Dermis blood vessel endothelial cell (primary cell): ENCODE data around the gene C6orf47. TPM values are rescaled to one million over a fixed set of nuclear protein-coding genes. Genes with fewer than 3 reads are reported as not detected.

Experiments used
- DNase-seq: peaks from one replicate; pipeline ENCODE4 v3.0.0; 2010
- total RNA-seq: library from RNA; depleted of rRNA; stranded (reverse); fragments of >200 nt; gene quantifications from 2 replicates; pipeline ENCODE4 v1.2.3, GENCODE V29; 2014

Gene C6orf47
- total RNA-seq, 1 donor from 2014 or later, result 28.6 TPM

- DNase-seq, result peak; percentile 50
Observed at GRCh38 chr6:31659649-31660380, 763 bp downstream of the C6orf47 start.

GRCh38 chr6:31658983-31659648 is 1.5 kb downstream of the C6orf47 start:
- DNase-seq, result no peak

GRCh38 chr6:31658158-31658688 is 2.4 kb downstream of the C6orf47 start:
- no peak for DNase-seq

- no peak for DNase-seq
Observed at GRCh38 chr6:31657406-31658157, 3.0 kb downstream of the C6orf47 start.

- DNase-seq, result no peak
Observed at GRCh38 chr6:31655349-31656237, 5.0 kb downstream of the C6orf47 start, which contains the start of gene APOM. Gene APOM, plus strand, starts transcription at chr6:31655894. Its CDS starts 73 bp downstream, at chr6:31655967.

- no peak for DNase-seq
Observed at GRCh38 chr6:31654574-31655348, 5.8 kb downstream of the C6orf47 start.

GRCh38 chr6:31652925-31653724 is 7.5 kb downstream of the C6orf47 start:
- peak; percentile 90 for DNase-seq

GRCh38 chr6:31651602-31652191 is 8.9 kb downstream of the C6orf47 start:
- peak; percentile 91 for DNase-seq

GRCh38 chr6:31645325-31645724 is 15.3 kb downstream of the C6orf47 start:
- DNase-seq, result no peak

GRCh38 chr6:31643818-31644454 is 16.6 kb downstream of the C6orf47 start:
- no peak for DNase-seq

GRCh38 chr6:31642798-31643570 is 17.6 kb downstream of the C6orf47 start:
- no peak for DNase-seq

GRCh38 chr6:31641370-31641769 is 19.2 kb downstream of the C6orf47 start:
- no peak for DNase-seq

- no peak for DNase-seq
Observed at GRCh38 chr6:31640612-31641011, 20.0 kb downstream of the C6orf47 start.

GRCh38 chr6:31639449-31639861 is 21.1 kb downstream of the C6orf47 start:
- peak; percentile 68 for DNase-seq

- DNase-seq, result no peak
Observed at GRCh38 chr6:31639043-31639442, 21.5 kb downstream of the C6orf47 start.

GRCh38 chr6:31636698-31637596 is 23.6 kb downstream of the C6orf47 start:
- DNase-seq, result no peak

- no peak for DNase-seq
Observed at GRCh38 chr6:31634969-31635575, 25.5 kb downstream of the C6orf47 start.
